NCI-H82 (cell line): ENCODE results near the gene PHACTR1.
"Not testable (repeated sequence)": the region's sequence is repeated elsewhere in the genome, so short reads cannot be mapped to it uniquely, and the experiment has no call there.

ENCODE experiments used
- DNase-seq: peaks from one replicate; lab custom pipeline; 2025; lab: John Stamatoyannopoulos, UW

Gene PHACTR1

DNA sequence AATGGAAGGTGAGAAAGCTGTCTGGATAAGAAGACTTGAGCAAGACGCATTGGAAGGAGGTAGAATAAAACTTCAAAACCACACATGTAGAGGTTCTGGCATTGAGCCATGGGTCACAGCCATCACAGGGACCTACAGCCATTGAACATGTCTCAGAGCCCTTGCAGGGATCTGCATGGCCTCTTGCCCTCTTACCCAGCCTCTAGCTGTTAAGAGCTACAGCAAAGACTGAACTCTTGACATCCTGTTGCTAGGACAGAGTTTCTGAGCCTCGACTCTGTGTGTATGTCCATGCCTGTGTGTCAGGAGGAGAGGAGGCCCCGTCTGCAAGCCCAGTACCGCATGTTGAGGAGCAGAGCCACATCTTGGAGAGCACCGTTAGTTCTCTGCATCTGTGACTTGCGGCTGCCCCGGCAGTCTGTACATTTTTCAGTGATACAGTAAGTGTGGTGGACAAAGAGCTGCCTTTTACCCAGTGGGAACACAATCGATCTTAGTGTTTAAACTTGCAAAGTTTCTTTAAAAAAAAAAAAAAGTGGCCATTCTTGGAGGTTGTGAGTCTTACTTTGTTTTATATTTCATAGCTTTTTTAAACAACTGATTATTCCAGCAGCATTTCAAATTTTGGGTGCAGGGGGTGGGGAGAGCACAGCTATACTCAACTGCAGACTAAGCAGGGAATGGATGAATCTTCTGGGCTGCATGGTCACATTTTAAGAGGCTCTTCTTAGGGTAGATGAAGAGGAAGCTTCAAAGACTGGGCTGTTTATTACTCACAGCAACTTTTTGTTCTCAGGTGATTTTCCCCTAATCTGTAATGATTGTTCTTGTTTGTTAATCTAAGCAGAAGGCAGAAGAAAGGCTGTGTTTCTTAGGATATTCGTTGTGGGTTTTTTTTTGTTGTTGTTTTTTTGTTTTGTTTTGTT is 523.2 kb downstream of the PHACTR1 start:
- no peak for DNase-seq

DNA sequence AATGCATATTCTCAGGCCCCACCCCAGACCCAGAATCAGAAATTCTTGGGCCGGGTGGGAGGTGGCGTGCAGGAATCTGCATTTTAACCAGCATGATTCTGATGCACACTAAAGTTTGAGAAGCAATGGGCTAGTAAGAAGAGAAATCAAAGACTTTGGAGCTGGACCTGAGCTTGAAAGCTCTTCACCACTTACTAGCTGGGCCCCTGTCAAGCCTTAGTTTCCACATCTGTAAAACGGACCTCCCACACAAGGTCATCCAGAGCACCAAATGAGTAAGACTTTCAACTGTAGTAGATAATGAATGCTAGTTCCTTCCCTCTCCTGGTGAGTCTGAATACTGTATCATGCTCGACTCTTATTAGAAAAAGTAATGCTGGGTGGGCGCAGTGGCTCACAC is 524.8 kb downstream of the PHACTR1 start:
- DNase-seq = no peak

DNA sequence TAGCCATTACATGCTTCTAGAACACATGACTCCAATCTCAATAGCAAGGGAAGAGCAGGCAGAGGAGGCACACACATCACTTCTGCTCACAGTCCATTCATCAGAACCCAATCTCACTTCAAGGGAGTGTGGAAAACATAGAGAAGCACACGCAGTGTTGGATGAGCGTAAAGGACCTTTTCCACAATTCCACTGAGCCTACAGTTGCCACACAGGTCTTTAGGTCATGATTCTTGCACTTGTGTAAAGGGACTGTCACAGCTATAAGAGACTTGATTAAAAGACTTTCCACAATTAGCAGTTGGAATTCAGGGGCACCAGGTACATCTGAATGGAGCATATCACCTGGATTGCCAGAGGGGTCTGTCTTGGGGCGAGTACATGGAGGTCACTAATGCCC is 525.6 kb downstream of the PHACTR1 start:
- no peak for DNase-seq

DNA sequence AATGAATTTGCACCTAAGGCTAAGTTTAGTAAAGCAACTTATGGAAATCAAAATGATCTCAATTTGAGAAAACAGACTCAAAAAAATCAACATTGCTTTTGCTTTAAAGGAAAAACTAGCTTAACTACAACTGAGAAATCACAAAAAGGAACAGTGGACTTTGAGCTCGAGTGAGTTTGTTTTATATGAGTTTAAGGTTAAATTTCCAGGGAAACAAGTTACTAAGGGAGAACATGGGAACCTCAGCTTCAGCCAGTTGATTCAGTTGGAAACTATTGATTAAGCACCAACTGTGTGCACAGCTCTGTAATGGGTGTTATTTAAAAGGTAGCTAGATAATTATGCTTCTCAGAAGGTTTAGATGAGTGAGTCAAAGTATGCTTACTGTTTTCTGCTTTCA is 526.0 kb downstream of the PHACTR1 start:
- no peak for DNase-seq

DNA sequence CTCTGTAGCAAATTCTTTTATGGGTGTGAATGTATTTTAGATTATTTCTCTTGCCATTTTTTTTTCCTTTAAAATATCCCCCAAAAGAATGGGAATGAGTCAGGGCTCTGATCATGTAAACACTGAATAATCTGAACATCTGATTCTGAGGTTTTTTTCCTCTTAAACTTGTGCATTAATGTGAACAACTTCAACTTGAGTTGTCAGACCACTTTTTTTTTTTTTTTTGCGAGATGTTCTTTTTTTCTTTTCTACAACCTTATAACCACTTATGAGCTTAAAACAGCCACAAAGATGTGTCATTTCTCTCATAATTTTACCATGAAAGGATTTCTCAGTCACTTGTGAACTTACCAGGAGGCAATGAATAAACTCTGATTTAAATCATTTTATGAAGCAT is 526.5 kb downstream of the PHACTR1 start:
- no peak for DNase-seq

DNA sequence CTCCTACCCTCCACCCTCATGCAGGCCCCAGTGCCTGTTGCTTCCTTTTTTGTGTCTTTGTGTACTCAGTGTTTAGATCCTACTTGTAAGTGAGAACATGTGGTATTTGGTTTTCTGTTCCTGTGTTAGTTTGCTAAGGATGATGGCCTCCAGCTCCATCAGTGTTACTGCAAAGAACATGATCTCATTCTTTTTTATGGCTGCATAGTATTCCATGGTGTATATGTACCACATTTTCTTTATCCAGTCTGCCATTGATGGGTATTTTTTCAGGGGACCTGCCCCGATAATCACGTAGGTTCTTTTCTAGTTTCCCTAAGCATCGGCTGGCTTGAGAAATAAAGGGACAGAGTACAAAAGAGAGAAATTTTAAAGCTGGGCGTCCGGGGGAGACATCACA is 527.2 kb downstream of the PHACTR1 start:
- not testable (repeated sequence) for DNase-seq

DNA sequence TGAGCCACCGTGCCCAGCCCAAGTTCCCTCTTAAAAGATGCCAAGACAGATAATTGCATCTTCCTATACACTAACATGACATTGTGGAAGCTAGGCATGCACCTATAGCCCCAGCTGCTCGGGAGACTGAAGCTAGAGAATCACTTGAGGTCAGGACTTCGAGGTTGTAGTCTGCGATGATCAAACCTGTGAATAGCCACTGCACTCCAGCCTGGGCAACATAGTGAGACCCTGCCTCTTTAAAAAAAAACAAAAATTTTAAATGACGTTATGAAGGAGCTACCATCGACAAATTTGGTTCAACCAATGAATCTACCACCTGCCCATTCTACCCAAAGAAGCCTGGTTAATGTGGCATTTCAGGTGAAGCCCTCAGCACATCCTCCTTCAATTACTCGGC is 531.1 kb downstream of the PHACTR1 start:
- no peak for DNase-seq

DNA sequence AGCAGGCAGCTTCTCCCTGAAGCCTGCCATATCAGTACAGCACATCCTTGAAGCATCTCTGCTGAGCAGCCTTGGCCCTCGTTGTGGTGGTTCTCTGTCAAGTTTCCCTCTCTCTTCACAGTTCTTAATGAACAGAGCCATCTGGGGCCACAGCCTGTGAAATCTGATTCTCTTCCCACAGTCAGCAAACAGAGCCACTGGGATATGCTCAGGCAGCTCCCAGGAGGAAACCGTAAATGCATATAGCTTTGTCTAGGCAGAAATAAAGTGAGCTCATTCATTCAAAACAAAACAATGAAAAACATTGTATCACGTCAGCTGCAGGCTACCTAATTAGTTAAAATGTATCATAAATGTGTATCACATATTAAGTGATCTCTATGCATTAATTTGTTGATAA is 531.5 kb downstream of the PHACTR1 start:
- peak; percentile 87 for DNase-seq

DNA sequence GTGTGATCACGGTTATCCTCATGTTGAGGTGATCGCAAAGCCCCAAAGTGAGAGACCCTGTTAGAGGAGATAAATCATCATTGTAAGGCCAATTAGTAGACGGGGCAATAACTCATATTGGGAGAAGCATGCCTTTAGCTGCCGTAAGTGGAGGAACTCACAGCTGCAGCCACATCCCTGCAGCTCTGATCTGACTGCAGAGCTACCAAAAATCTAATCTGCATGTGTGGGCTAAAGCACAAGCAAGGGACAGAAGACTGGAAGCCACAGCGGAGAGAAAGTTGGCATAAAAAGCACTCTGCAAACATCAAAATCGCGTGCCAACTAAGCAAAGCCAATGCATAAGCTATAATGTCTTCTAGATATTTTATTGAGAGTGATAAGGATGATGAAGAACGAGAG is 532.0 kb downstream of the PHACTR1 start:
- DNase-seq = peak; percentile 68

DNA sequence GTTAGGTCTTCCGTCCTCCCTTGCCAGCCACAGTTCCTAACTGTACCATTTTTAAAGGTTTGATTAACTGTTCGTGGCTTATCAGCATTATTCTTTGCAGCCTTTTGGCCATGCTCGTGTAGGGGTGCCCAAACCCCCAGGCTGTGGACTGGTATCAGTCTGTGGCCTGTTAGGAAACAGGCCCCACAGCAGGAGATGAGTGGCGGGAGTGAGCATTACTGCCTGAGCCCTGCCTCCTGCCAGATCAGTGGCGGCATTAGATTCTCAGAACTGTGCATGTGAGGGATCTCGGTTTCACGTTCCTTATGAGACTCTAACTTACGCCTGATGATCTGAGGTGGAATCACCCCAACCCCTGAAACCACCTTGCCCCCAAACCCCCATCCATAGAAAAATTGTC is 532.4 kb downstream of the PHACTR1 start:
- DNase-seq = peak; percentile 37

DNA sequence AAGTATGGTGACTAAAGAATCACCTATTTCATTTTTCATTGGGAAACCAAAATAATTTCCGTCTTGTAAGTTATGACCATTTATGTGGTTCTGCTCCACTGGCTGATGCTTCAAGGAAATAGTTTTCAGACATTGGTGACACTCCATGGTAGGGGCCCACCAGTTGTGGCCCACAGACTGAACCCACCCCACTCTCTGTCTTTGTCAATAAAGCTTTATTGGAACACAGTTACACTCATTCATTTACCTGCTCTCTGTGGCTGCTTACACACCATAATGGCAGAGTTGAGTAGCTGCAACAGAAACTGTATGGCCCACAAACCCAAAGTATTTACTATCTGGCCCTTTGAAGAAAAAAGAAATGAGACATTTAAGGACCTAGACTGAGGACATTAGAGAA is 533.2 kb downstream of the PHACTR1 start:
- no peak for DNase-seq

DNA sequence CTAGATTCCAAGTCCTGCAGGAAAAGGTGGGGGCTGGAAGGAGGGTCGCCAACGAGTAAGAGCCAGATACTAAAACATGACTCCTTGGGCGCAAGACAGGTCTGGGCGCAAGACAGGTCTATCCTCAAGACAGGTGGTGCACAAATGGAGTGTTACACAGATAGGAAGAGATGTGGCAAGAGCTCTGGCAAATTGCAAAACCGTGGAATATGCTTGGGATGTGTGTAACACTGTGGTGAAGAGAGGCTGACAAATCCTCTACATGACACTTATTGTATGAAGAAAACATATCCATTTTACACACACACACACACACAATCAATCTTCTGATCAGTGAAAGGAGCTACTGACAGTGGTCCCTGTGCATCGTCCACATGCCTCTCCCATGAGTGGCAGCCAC is 534.1 kb downstream of the PHACTR1 start:
- peak; percentile 34 for DNase-seq

DNA sequence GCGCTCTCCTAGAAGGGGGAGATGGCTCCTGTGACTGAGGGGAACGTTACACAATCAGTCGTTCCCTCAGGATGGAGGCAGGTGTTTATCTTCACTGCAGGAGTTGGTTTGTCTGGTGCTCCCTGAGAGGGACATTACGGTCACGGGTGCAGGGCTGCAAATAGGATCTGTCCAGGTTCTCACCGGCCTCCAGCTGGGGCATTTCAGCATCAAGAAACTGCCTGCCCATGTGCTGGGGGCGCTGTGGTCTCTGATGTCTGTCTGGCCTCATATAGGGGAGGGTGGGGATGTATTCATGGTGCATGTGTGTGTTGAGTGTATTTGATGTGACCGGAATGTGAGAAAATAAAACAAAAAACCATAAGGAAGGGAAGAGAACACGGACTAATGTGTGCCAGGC is 534.7 kb downstream of the PHACTR1 start:
- DNase-seq = peak; percentile 36

DNA sequence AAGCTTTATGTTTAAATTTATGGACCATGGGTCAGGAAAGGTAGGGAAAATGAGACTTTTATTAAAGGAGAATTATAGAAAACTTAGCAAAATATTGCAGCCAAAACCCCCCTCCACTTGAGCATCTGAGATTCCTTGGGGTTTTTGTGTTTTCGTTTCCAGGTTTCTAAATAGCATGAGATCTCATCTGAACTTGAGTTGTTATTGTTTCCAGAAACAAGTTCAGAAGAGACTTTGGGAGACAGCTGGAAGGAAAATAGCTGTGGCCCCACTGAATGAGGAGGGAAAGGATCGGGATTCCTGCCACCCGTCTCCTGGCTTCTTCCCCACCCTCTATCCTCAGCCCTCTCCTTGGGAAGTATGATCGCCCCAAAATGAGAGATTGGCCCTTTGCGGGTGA is 536.2 kb downstream of the PHACTR1 start:
- DNase-seq = no peak

DNA sequence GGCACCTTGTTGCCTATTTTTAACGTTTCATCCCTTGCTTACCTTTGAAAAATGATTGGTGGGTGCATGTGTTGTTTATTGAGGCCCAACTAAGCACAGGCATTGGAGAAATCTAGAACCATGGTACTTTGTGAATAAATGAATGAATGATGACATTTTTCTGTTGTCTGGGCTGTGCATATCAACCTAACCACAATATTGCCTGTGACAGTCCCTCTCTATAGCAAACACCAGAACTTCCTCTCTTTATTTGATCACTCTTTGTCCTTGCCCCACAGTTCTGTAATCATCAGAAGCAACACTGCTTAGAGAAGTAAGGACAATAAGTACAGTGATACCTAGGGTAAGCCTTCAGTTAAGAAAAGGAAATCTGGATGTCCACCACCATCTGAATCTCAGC is 536.7 kb downstream of the PHACTR1 start:
- DNase-seq = no peak

DNA sequence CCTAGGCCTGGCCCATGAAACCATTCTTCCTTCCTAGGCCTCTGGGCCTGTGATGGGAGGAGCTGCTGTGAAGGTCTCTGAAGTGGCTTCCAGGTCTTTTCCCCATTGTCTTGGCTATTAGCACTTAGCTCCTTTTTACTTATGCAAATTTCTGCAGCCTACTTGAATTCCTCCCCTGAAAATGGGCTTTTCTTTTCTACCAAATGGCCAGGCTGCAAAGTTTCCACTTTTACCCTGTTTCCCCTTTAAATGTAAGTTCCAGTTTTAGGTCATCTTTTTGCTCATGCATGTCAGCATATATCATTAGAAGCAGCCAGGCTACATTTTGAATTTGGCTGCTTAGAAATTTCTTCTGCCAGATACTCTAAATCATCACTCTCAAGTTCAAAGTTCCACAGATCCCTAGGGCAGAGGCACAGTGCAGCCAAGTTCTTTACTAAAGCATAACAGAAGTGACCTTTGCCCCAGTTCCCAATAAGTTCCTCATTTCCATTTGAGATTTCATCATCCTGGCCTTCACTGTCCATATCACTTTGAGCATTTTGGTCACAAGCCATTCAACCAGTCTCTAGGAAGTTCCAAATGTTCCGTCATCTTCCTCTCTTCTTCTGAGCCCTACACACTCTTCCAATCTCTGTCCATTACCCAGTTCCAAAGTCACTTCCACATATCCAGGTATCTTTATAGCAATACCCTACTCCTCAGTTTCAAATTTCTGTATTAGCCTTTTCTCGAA is 539.9 kb downstream of the PHACTR1 start:
- DNase-seq = no peak

DNA sequence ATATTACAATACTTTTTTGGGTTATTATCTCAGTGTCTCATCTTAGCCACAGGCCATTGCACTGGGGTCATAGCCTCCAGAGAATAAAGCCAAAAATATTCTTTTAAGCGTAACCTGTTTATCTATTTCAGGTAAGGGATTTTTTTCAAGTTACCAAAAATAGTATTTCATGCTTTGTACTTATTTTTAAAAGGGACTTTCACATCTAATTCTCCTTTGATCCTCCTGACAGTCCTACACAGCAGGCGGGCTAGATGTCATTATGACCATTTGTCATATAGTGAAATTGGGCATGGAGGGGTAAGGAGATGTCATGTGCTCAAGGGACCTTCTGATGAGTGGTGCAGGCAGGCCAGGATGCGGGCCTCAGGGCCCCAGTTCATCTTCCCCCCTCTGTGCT is 542.8 kb downstream of the PHACTR1 start:
- DNase-seq = no peak

DNA sequence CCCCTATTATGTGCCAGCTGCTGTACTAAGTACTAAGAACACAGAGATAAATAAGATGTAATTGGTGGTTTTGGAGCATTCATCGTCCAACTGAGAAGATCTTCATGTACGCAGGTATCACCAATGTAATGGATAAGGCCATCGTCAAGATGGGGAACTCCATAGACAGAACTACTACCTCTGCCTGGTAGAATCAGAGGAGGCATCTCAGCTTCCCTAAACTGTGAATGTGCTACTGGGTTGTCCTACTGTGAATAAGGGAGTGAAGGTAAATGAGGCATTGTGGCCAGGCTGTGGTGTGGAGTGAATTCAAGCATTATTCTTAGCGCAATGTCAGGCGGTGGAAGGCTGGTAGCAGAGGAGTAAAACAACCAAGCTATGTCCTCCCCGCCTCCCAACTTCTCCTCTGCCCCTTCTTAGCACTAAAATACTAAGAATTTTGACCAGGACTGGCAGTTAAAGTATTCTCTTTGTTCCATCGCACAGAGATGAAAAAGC is 543.6 kb downstream of the PHACTR1 start:
- no peak for DNase-seq

DNA sequence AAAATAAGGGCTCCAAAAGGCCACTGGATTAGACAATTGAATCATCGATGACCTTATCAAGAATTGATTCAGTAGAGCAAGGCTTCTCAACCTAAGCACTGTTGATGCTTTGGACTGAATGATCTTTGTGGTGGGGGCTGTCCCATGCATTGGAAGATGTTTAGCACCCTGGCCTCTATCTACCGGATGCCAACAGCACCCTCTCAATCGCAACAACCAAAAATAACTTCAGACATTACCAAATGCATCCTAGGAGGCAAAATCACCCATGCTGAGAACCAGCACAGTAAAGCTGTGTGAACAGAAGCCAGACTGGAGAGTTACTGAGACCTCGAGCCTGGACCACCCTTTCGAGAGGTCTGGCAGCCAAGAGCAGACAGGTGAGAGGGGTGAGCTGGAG is 544.3 kb downstream of the PHACTR1 start:
- no peak for DNase-seq

DNA sequence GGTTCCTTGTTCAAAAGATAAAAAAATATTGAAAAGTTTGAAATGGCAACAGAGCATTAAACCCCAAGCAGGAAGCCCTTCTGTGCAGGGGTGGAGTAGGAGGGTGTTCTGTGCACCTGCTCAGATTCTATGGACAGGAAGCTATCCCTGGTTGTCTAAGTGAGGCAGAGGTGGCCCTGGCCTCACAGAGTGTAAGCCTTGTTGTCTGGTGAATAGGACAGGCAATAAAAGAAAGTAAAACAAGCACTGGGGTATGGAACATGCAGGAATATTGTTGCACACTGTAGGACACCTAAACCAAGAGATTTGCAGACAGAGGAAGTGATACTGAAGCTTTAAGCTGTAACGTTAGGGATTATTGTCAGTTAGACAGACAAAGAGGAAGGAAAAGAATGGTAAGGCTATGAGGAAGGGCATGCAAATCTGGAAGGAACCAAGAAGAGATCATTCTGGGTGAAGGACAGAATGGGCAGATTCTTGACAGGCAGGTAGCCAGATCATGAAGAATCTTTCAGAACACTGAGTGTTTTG is 545.0 kb downstream of the PHACTR1 start:
- no peak for DNase-seq

DNA sequence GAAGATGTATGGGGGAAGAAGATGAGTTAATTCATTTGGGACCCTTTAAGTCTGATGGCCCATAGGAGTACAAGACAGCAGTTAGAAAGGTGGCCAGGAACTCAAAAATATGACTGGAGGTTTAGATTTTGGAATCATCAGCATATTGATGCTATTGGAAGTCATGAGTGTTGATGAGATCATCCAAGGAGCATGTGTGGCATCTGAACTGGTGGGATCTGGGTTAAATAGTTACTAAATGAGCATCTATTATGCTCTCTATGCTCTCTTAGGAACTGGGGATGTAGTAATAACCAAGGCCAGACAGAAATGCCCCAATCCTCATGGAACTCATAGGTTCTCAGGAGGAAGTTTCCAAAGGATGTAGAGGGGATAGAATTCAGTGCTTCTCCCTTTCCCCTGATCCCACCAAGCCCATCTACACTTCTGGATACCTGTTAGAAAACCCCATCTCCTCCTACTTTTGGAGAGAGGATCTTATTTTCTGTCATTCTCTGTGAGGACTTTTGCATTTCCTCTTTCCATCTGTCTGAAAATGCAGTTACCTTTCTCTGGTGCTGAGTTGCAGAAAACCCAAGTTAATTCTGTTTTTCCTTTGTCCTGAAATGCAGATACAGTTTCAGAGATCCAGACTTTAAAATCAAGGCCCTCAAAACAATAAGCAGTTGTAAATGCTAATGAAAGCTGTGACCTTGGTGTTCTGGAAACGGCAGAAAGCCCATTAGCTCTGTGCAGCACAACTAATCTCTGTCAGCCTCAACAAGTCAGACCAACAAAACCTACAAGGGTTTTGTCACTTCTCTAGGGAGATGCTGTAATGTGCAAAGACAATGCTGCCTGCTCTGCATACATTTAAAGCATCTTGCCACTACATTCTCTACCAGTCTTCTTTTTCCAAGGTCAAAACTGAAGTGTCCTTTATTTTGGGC is 546.0 kb downstream of the PHACTR1 start:
- DNase-seq = no peak

DNA sequence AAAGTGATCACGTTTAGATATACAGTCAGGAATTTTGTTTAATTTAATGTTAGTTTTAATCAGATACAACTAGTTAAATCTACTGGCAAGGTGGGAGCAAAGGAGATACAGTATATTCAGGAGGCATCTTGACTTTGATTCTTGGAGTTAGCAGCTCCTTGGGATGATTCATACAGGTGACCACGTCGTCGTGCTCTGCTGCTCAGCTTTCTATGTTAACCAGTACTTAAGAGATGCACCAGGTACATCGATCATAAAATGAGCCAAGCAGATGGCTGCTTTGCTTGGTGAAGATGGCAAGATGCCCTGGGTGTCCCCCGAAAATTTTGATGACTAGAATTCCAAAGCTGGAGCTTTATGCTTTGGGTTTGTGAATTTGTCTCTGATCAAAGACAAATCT is 547.1 kb downstream of the PHACTR1 start:
- no peak for DNase-seq
